VCaP (cell line): Measurements from ENCODE around the gene TFAP2B.

Experiments
- H3K27ac ChIP-seq: fragments of 450-650 bp; 2 replicates; pipeline ENCODE4 v1.5.1; 2017
- TF ChIP-seq, protein P1 (sequence below): fragments of 450-650 bp; conservative IDR thresholded peaks from 2 replicates; pipeline ENCODE4 v1.5.1; 2017; ENCODE audit warnings: mild to moderate bottlenecking, moderate library complexity

Gene TFAP2B

DNA sequence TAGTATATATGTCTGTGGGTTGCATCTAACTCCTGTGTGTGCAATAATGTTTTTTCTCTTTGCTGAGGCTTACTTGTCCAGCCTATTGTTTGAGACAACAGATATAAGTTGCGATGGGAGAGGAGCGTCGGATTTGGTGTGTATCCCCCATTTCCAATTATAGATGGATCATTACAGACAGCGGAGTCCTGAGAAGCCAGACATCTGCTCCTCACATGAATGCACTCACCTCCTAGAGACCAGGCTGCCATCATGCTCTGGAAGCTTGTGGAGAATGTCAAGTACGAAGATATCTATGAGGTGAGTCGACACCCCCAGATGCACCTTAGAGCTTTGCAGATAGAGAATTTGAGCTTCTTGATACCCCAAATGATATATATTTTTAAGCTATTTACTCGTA is at the start of gene TFAP2B:
TFAP2B (plus strand) TSS at position 199 of the 400 bp plus-strand sequence; CDS start at position 220, 21 bp downstream.
- TF ChIP-seq, protein P1, sequence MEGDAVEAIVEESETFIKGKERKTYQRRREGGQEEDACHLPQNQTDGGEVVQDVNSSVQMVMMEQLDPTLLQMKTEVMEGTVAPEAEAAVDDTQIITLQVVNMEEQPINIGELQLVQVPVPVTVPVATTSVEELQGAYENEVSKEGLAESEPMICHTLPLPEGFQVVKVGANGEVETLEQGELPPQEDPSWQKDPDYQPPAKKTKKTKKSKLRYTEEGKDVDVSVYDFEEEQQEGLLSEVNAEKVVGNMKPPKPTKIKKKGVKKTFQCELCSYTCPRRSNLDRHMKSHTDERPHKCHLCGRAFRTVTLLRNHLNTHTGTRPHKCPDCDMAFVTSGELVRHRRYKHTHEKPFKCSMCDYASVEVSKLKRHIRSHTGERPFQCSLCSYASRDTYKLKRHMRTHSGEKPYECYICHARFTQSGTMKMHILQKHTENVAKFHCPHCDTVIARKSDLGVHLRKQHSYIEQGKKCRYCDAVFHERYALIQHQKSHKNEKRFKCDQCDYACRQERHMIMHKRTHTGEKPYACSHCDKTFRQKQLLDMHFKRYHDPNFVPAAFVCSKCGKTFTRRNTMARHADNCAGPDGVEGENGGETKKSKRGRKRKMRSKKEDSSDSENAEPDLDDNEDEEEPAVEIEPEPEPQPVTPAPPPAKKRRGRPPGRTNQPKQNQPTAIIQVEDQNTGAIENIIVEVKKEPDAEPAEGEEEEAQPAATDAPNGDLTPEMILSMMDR, result no peak
- no peak within 1 kb of the TSS for H3K27ac ChIP-seq

DNA sequence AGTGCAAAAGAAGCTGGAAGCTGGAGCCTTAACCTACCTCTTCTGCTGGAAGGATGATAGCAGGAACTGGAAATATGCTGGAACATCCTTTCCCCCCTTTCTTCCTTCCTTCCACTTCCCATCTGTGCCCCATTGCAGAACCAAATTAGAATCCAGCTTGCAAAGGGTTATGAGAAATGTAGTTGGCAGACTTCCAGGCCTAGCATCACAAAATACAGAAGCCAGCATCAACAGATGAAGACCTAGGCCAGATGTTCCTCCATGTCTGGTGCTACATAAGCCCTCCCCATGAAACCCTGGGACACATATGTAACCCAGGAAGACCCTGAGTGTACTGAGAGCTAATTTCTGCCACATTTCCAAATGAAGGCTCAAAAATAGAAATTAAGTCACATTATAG is 40.0 kb upstream of the TFAP2B start:
- H3K27ac ChIP-seq, result no peak overlapping the region
- TF ChIP-seq, protein P1, result no peak

DNA sequence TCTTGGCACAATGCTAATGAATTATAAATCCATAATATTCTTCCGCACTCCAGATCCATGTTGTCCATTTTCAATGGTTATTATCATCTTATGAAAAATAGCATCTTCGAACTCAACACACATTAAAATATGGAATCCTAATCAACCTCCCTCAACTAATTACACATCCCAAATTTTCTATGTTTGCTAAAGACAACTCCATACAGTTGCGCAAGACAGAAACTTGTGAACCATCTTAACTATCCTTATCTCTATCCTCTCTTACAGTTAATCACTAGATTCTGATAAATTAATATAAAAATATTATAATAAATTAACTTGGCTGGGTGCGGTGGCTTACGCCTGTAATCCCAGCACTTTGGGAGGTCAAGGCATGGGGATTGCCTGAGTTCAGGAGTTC is 38.3 kb upstream of the TFAP2B start:
- no peak overlapping the region for H3K27ac ChIP-seq

DNA sequence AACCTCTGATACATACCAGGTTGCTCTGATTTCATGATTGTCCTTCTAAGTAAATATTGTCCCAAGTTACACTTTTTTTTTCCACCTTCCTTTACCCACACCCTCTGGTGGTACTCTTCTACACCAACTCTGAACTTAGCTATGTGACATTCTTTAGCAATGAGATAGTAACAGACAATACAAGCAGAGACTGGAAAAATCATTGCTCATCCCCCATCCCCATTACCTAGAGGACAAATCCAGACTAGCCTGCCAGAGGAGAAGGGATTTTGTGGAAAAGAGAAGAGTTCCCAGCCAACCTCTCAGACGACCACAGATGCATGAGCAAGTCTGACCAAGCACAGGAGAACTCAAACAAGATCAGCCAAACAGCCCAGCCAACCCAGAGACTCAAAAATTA is 32.8 kb upstream of the TFAP2B start:
- TF ChIP-seq, protein P1, result no peak
- H3K27ac ChIP-seq, result no peak overlapping the region

More for the DNA sequence above, 38.3 kb upstream of the TFAP2B start:
- TF ChIP-seq, protein P1, result no peak

DNA sequence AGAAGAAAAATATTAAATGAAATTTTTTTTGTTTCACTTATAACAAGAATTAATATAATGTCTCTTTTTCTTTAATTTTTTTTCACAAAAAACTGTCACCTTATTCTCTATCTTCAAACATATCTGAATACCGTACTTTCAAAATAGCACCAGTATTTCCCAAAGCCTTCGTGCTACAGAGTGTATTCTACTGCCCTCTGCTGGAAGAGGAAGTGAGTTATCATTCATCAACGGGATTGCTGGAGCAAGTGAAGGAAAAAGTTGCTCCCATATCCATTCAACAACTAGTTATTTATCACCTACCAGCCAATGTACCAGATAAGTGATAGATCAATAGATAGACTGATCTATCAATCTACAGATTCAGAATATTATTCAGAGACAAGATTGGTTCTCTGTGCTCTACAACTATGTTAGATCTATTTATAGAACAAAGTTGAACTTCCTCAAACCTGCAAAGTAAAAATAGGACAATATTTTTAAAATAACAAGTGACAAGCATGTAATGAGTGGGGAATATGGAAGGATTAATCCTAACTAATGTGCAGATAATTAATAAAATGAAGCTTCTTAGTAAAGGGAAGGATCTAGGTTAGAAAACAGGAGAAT is 26.7 kb upstream of the TFAP2B start:
- TF ChIP-seq, protein P1, result peak; percentile 81
- no peak overlapping the region for H3K27ac ChIP-seq

DNA sequence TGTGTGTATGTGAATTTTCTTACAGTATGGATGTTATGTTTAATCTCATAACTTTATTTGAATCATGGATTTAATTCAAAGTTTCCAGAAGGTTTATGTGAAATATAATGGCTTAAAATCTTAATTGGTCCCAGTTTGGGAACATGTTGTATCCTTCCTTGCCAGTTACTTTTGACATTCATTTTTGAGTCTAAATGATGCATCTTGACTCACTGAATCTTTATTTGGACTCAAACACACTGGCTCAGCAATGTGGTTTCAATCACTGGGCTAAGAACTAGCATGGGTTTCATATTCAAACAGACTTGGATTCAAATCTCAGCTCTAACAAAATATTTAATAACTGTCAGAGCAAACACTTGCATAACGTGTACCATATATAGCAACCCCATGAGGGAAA is 25.9 kb upstream of the TFAP2B start:
- no peak overlapping the region for H3K27ac ChIP-seq
- TF ChIP-seq, protein P1, result no peak

DNA sequence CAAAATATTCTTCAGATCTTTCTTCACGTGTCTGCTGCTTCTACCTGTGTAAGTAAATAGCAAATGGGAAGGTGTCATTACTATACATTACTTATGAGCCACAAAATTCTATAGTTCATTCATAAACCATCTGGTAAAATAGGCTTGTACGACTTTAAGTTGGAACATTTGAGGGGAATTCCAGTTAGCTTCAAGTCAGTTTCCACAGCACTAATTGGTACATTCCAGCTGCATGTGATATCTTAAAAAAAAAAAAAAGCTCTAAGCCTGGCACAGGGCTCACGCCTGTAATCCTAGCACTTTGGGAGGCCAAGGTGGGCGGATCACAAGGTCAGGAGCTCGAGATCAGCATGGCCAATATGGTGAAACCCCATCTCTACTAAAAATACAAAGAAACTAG is 23.1 kb upstream of the TFAP2B start:
- H3K27ac ChIP-seq, result no peak overlapping the region
- TF ChIP-seq, protein P1, result no peak
